Effector CD4-positive, alpha-beta T cell (primary cell): ENCODE data around the gene FAM107B.

ENCODE experiments used
- DNase-seq: peaks from one replicate; pipeline ENCODE4 v3.0.0-alpha.2; 2020

FAM107B gene

GRCh38 chr10:14618674-14619073 lies 156.0 kb downstream of the FAM107B start:
- no peak for DNase-seq

GRCh38 chr10:14617852-14618251 lies 156.8 kb downstream of the FAM107B start:
- no peak for DNase-seq

DNA sequence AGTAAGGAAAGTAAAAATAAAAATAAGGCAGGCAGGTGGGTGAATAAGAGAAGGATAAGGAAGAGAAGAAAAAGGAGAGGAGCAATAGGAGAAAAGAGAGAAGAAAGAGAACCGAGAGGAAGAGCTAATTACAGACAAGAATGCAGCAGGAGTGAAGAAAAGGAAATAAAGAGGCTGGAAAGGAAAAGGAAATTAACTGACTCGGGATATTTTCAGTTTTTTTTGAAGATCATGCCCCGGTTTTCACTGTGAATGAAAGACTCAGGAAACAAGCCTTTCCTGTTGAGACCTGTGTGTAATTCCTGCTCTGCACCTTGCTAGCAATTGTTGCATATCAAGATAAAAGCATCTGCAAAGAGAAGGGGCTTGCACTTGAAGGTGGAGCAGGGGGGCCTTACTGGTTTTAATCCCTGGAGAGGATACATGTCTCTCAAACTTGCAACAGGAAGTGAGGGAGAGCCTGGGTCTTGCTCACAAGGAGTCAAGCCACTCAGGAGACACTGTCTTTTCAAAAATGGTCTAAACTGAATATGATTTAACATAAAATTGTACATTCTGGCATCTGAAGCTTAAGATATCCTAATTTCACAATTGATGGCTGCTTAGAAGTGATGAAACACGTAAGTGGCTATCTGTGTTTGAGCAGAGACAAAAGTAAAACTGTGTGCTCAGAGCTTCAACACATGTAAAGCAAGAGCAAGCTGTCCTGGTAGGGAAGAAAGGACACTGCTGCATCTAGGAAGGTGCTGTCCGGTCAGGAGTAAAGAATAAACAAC lies 157.6 kb downstream of the FAM107B start:
- DNase-seq = no peak

GRCh38 chr10:14616465-14616864 lies 158.2 kb downstream of the FAM107B start:
- DNase-seq = no peak

- no peak for DNase-seq
Observed at GRCh38 chr10:14613588-14613920, 161.1 kb downstream of the FAM107B start.

GRCh38 chr10:14612873-14613587 lies 161.7 kb downstream of the FAM107B start:
- DNase-seq = no peak

GRCh38 chr10:14611968-14612693 lies 162.6 kb downstream of the FAM107B start:
- DNase-seq = no peak

DNA sequence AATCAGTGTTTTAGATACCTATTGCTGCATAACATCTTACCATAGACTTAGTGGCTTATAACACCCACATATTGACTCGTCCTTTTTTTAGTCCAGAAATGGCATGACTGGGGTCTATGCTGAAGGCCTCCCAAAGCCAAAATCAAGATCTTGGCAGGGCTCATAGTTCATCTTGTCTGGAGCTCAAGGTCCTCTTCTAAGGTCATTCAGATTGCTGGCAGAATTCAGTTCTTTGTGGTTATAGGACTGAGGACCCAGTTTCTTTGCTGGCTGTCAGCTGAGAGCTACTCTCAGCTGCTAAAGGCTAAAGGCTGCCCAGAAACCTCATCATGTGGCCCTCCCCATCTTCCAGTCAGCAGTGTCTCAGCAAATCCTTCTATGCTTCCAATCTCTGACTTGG lies 165.5 kb downstream of the FAM107B start:
- no peak for DNase-seq

- DNase-seq = no peak
Observed at GRCh38 chr10:14608381-14609001, 166.2 kb downstream of the FAM107B start.

GRCh38 chr10:14606633-14607032 lies 168.1 kb downstream of the FAM107B start:
- DNase-seq = no peak

DNA sequence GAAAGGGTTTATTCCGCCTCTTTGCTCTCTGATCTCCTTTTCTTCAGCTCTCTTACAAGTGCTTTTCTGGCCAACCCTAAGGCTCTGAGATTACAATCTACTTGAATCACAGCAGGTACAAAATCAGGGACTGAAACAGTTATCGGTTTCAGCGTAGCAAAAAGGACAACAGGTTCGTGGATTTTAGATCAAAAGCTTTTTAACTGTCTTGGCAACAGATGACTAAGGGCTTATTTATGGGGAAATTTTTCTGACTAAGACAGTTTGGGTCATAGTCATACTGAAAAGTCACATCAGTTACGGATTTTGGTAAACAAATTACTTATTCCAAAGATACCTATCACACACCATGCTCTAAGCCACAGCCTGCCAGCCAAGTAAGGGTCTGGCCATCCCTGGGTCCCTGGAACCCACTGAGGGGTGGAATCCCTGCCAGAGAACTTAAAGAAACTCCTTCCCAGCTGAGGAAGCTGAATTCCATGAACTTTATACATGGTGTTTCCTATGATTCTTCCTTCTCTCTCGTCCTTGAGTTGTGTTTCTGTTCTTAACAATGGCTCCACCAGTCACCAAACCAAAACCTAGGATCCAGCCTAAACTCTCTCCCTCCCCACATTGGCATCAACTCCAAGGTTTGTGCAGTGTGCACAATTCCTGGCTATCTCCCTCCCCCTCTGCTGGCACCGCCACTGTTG lies 169.3 kb downstream of the FAM107B start:
- peak; percentile 27 for DNase-seq

- DNase-seq = peak; percentile 68
Observed at GRCh38 chr10:14604181-14605142, 170.2 kb downstream of the FAM107B start.

DNA sequence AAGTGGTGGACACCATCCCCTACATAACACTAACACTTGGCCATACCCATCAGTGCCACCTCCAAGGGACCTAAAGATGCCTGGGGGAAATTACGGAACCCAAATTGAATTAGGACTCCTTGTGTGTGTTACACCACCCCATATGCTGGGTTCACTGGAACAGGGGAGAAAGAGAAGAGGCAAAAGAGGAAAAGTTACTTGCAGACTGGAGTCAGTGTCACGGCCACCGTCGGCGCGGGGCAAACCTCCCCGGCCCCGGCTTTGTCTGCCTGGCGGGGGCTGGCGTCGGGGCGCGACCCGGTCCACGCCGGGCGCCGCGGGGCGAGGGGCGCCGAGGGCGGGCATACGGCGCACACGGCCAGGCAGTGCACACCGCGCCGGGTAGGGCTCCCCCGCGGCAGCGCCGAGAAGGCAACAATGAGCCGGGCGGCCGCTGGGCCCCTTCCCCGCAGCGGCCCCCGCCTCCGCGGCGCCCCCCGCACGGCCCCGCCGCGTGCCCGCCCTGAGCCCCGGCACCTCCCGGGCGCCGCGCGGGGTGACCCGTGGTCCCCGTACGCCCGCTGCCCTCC lies 171.1 kb downstream of the FAM107B start:
- DNase-seq = no peak

DNA sequence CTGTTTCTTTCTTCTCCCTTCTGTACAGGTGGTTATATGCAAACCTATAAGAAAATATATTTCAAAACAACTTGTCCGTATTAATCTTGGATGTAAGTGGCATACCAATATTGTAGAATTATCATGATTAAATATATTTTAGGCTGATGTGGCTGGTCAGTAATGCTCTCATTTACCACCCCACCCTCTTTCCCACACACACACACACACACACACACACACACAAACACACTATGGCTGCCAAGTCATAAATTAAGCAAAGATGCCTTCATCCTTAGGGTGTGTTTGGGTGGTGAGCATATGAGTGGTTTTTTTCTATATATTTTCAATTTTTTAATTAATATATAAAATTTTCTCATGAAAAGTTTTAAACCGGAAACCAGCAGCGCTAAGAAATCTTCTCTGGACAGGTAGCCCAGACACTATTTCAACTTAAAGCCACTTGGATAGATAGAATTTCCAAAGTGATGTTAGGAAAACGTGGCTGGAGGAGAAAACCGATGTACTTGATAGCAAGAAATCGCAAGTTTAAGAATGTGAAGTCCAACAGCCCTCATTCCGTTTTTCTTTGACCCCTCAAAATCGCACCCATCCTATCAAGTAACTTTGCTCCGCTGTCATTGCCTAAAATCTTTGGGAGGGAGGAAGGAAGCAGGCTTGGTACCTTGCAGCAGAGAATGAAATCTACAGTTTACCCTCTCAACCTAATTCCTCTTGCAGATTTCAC lies 171.7 kb downstream of the FAM107B start:
- no peak for DNase-seq

GRCh38 chr10:14601872-14602725 lies 172.6 kb downstream of the FAM107B start:
- peak; percentile 63 for DNase-seq

- DNase-seq = no peak
Observed at GRCh38 chr10:14601326-14601725, 173.4 kb downstream of the FAM107B start.

DNA sequence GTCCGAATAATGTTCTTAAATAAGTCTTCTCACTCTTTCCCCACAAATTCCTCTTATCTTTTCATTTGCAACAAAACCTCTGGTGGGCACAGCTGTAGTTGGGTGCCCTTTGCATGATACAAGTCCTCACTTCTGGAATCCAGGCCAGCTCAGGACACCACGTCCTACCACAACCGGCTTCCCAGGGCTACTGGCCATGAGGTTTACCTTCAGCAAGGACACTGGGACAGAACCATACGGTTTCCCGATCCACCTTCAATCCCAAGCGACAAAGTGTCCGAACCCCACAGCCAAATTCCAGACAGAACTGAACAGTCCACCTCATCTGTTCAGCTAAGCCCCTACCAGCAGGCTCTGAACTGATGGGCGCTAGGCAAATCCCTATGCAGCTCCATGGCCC lies 174.6 kb downstream of the FAM107B start:
- no peak for DNase-seq

DNA sequence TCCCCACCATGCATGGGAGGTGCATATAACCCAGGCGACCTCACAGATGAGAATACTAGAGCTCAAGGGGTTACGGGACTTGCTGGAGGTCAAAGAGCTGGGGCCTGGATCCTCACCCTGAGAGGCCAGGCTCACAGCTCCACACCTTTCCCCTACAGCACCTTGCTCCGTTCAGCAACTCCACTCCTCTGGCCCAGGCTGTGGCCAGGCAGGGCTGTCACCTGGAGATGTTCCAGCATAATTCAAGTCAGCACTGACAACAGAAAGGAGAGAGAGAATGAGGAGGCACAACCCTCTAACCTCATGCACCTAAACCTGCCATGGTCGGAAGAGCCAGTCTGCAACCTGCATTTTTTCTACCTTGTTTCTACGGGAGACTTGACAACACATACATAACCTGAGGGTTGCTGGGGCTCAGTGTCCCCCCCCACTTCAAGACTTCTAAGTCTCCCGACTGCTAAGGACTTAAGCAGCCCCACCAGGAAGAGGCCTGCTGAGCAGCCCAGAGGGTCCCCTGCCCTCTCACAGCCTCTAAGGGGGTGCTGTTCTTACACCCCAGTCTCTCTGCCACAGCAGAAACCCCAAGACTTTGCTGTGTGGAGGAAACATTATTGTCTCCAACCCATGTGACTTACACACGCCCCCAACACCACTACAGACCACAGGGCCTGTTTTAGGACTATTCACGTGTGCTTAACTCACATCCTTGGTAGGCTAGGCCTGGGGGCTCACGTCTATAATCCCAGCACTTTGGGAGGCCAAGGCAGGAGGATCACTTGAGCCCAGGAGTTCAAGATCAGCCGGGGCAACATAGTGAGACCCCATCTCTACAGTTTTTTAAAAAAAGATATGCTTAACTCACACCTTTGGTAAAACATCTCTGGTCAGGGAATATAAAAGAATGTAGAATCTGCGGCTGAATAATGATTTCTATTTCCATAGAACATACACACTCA lies 175.6 kb downstream of the FAM107B start:
- DNase-seq = no peak
